Duodenal mucosa (tissue), 2 donors: ENCODE measurements around the gene TMEM225.
"Not testable (repeated sequence)": the region's sequence is repeated elsewhere in the genome, so short reads cannot be mapped to it uniquely, and the experiment has no call there.

Experiments used
- H3K27ac ChIP-seq: one replicate; pipeline ENCODE4 v1.7.0; 2013; ENCODE audit warnings: low read depth, low read length
- H3K27me3 ChIP-seq, 2 donors: one replicate each; pipeline ENCODE4 v1.7.0; 2013; ENCODE audit warnings: low read length in 2 of 2, control low read depth in 1 of 2; ENCODE audit not compliant: insufficient read depth in 2 of 2, control insufficient read depth in 1 of 2
- H3K36me3 ChIP-seq, 2 donors: one replicate each; pipeline ENCODE4 v1.7.0; 2013; ENCODE audit warnings: low read length in 2 of 2, control low read depth in 1 of 2; ENCODE audit not compliant: insufficient read depth in 2 of 2, control insufficient read depth in 1 of 2
- H3K4me1 ChIP-seq, 2 donors: one replicate each; pipeline ENCODE4 v1.7.0; 2013; ENCODE audit warnings: low read length in 2 of 2, control low read depth in 1 of 2; ENCODE audit not compliant: insufficient read depth in 2 of 2, control insufficient read depth in 1 of 2
- H3K4me3 ChIP-seq, 2 donors: one replicate each; pipeline ENCODE4 v1.7.0; 2013; ENCODE audit warnings: low read length in 2 of 2, low read depth in 1 of 2
- H3K9ac ChIP-seq, 2 donors: one replicate each; pipeline ENCODE4 v1.7.0; 2013; ENCODE audit warnings: low read length in 2 of 2, low read depth in 1 of 2
- H3K9me3 ChIP-seq, 2 donors: one replicate each; pipeline ENCODE4 v1.7.0; 2013; ENCODE audit warnings: low read length in 2 of 2, control low read depth in 1 of 2; ENCODE audit not compliant: control insufficient read depth in 1 of 2

TMEM225 gene, protein sequence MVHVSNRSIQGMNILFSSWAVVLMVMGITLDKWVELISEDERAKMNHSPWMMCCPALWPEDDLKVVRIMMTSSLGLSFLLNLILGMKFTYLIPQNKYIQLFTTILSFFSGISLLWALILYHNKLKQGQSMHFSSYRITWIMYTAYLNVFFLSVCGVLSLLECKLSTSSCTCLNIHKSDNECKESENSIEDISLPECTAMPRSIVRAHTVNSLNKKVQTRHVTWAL

DNA sequence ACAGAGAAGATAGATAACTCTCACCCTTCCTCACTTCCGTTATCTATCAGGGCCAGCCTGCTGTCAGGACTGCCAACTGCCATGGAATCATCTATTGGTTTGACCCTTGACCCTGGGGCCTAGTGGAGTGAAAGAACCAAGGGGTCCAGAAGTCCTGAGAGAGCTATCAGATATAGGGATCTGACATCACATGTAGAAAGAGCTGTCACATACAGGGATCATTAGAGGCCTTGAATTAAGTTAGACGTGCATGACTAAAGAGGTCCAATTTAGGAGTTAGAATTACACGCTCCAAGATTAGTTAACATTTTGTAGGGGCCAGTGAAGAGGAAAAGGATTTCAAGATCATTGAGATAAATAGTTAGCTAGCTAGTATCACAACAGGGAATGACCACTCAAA lies at the start of gene TMEM225:
TSS of gene TMEM225 (minus strand) at position 101 of the 400 bp plus-strand sequence. CDS start 245 bp downstream, outside the sequence.
- Histone ChIP-seq H3K27me3 (no peaks in the 10 kb centered on the region), H3K9me3 (no peaks in the 10 kb centered on the region), H3K9ac (no peak within 1 kb of the TSS), H3K4me3 (no peak within 1 kb of the TSS), H3K36me3 (no peaks in the 10 kb centered on the region), H3K27ac (no peak within 1 kb of the TSS), H3K4me1 (no peaks in the 10 kb centered on the region)

DNA sequence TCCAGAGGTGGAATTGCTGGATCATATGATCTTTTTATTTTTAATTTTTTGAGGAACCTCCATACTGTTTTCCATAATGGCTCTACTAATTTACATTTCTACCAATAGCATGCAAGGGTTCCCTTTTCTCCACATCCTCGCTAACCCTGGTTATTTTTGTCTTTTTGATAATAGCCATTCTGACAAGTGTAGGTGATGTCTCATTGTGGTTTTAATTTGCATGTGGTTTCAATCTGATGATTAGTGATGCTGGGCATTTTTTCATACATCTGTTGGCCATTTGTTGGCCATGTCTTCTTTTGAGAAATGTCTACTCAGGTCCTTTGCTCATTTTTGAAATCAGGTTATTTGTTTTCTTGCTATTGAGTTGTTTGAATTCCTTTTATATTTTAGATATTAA lies 38.6 kb upstream of the TMEM225 start:
- Histone ChIP-seq H3K4me1 (no peaks in the 10 kb centered on the region), H3K27ac (no peak overlapping the region), H3K36me3 (no peaks in the 10 kb centered on the region), H3K27me3 (no peaks in the 10 kb centered on the region), H3K9me3 (no peaks in the 10 kb centered on the region), H3K9ac (no peak overlapping the region), H3K4me3 (no peak overlapping the region)

DNA sequence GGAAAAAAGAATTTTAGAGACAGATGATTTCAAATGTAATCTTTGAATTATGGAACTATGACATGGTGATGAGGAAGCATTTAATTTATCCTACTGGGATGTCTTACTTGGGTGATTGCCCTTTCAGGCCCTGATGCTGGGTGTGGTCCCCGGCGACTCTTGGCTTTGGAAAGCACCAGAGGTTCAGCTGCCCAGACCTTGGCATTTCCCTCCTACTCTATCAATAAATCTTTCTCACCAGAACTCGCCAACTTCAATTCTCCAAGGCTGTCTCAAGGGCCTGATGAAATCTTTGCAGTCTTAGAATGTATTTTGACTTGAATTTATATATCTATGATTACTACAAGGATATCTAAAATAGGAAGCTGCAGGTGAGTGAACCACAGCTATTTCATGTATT lies 35.5 kb upstream of the TMEM225 start:
- no peaks in the 10 kb centered on the region for H3K36me3 ChIP-seq
- no peak overlapping the region for H3K4me3 ChIP-seq
- H3K4me1 ChIP-seq = no peaks in the 10 kb centered on the region
- no peak overlapping the region for H3K27ac ChIP-seq
- no peaks in the 10 kb centered on the region for H3K27me3 ChIP-seq
- no peak overlapping the region for H3K9ac ChIP-seq
- H3K9me3 ChIP-seq = no peaks in the 10 kb centered on the region

DNA sequence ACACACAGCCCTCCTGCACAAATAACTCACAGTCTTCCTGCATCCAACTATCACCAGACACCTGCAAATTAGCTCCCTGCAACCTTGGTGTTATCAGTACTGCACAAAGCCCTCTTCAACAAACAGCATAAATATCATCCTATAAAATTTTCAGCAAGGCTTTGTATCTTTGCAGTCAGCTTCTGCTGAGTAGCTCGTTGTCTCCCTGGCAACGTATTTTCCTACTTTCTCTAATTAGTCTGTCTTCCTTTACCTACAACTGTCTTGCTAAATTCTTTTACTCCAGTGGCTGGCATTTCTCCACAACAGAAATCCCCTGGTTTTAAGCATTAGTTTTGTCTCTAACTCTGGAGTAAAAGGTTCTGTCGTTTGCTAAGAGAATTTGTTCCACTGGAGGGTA lies 20.4 kb upstream of the TMEM225 start:
- Histone ChIP-seq H3K4me1 (no peaks in the 10 kb centered on the region), H3K4me3 (no peak overlapping the region), H3K9ac (no peak overlapping the region), H3K27ac (no peak overlapping the region), H3K9me3 (no peaks in the 10 kb centered on the region), H3K27me3 (no peaks in the 10 kb centered on the region), H3K36me3 (no peaks in the 10 kb centered on the region)

DNA sequence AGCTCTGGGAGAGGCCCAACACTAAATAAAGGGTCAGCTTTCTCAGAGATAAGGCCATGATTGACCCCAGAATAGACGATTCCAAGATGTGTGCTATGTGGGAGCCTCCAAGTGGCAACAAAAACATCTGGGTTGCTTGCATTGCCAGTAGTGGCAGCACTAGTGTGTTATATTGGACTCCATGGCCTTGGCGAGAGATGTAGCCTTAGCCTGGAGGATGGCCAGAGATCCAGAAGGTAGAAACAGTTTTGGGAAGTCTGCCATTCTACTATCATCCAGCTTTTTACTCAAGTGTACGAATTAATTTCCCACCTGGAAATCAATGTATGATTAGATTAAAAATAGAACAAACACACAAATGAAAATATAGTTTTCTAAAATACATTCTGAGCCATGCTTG lies 19.5 kb upstream of the TMEM225 start:
- no peaks in the 10 kb centered on the region for H3K36me3 ChIP-seq
- no peak overlapping the region for H3K9ac ChIP-seq
- H3K4me3 ChIP-seq = no peak overlapping the region
- H3K9me3 ChIP-seq = no peaks in the 10 kb centered on the region
- no peaks in the 10 kb centered on the region for H3K4me1 ChIP-seq
- H3K27ac ChIP-seq = no peak overlapping the region
- H3K27me3 ChIP-seq = no peaks in the 10 kb centered on the region

DNA sequence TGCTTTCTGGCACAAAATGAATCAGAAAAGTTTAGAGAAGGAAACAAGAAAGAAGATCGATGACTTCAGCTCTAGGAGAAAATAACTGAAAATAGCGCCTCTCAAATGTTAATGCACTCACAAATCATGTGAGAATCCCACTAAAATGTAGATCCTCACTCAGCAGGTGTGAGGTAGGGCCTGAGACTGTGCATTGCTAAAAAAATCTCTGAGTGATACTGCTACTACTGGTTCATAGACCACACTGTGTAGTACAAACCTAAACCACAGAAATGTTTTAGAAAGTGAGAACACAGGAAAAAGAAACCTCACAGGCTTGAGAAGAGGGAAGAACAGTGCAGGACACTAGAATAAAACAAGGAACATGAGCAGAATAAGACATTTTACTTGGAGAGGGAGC lies 18.5 kb upstream of the TMEM225 start:
- H3K4me3 ChIP-seq = no peak overlapping the region
- H3K36me3 ChIP-seq = no peaks in the 10 kb centered on the region
- H3K9ac ChIP-seq = no peak overlapping the region
- no peaks in the 10 kb centered on the region for H3K4me1 ChIP-seq
- H3K27ac ChIP-seq = no peak overlapping the region
- H3K27me3 ChIP-seq = no peaks in the 10 kb centered on the region
- H3K9me3 ChIP-seq = no peaks in the 10 kb centered on the region

DNA sequence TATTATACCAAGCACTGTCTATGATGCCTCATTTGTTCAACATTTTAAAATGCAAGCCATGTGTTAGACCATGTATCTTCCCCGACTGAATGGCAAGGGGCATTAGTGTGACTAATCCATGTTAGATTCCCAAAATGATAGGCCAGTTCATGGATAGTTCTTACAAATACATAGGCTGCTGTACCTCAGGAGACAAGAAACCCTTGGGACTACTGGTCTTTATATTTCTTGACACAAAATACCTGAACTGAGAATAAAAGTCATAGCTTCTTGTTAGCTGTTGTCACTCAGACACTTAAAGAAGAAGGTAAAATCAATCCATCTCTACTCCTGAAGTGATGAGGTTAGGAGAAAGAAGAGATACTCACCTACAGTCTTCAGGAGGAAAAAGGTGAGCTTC lies 16.4 kb upstream of the TMEM225 start, which contains the start of gene OR8D4:
TSS of gene OR8D4 (plus strand) at position 301 of the 400 bp plus-strand sequence. CDS start 4,265 bp downstream, outside the sequence.
- Histone ChIP-seq H3K9ac (no peak within 1 kb of the TSS), H3K27ac (no peak within 1 kb of the TSS), H3K4me3 (no peak within 1 kb of the TSS), H3K4me1 (no peaks in the 10 kb centered on the region), H3K9me3 (no peaks in the 10 kb centered on the region), H3K36me3 (no peaks in the 10 kb centered on the region), H3K27me3 (no peaks in the 10 kb centered on the region)

DNA sequence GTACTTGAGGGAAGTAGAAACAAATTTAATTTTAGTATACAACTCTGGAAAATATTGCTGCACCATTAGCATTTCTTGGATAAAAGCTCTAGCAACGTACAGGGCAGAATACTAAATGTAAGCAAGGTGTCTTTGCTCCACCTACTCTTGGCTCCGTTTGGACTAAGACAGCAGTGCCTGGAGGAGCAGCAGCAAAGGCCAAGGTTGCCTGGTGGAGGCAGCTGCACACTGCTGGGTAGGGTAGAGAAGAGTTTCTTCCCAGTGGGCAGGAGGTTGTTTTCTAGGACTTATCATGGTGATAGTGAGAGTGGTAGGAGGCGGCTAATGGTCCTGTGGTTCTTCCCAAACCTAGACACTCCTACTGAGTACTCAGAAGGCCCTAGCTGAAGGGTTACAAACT lies 14.3 kb upstream of the TMEM225 start:
- Histone ChIP-seq H3K4me1 (no peaks in the 10 kb centered on the region), H3K4me3 (no peak overlapping the region), H3K27ac (no peak overlapping the region), H3K9me3 (no peaks in the 10 kb centered on the region), H3K36me3 (no peaks in the 10 kb centered on the region), H3K9ac (no peak overlapping the region), H3K27me3 (no peaks in the 10 kb centered on the region)

DNA sequence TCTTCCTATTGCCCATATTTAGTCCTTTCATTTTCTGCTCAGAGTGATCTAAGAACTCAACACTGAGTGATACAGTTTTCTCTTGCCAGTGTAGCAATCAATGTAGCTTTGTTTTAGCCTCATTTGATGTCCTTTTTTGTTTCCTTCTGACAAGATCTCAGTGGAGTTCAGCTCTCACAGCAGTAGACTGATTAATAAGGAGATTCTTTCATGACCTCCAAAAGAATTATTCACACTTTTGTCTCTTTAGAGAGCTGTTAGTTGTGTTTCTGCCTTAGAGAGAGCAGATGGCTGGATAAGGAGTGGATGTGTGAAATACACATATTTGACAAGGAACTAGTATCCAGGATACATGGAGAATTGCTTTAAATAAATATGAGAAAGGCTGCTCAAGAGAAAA lies 6.6 kb upstream of the TMEM225 start:
- Histone ChIP-seq H3K9me3 (no peaks in the 10 kb centered on the region), H3K9ac (no peak overlapping the region), H3K27ac (no peak overlapping the region), H3K4me3 (no peak overlapping the region), H3K36me3 (no peaks in the 10 kb centered on the region), H3K4me1 (no peaks in the 10 kb centered on the region), H3K27me3 (no peaks in the 10 kb centered on the region)

DNA sequence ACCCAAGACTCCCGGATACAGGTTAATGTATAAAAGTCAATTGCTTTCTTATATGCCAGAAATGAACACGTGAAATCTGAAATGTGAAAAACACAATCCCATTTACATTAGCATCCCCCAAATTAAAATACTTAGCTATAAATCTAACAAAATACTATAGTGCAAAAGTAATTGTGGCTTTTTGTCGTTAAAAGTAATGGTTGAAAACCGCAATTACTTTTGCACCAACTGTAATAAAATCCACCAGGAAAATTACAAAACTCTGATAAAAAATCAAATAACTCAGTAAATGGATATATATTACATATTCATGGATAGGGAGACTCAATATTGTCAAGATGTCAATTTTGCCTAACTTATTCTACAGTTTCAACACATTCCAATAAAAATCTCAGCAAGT lies 4.6 kb downstream of the TMEM225 start:
- Histone ChIP-seq H3K27me3 (no peaks in the 10 kb centered on the region), H3K36me3 (no peaks in the 10 kb centered on the region), H3K9ac (no peak overlapping the region), H3K4me1 (no peaks in the 10 kb centered on the region), H3K4me3 (no peak overlapping the region), H3K27ac (no peak overlapping the region), H3K9me3 (no peaks in the 10 kb centered on the region)

DNA sequence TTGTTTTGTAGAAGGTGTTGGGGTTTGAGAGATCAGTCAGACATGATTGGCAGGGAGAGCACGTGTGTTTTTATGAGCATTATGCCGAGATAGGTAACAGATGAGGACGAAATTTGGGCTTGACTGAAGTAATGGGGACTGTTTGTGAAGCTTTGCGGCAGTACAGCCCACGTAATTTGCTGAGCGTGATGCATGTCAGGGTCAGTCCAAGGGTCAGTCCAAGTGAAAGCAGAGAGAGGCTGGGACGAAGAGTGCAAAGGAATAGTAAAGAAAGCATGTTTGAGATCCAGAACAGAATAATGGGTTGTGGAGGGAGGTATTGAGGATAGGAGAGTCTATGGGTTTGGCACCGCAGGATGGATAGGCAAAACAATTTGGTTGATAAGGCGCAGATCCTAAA lies 17.7 kb downstream of the TMEM225 start:
- H3K36me3 ChIP-seq, H3K27ac ChIP-seq, H3K27me3 ChIP-seq, H3K9me3 ChIP-seq, H3K9ac ChIP-seq, H3K4me1 ChIP-seq, H3K4me3 ChIP-seq: not testable (repeated sequence)
